ENCODE results near the gene TXNDC8. TPM values are rescaled to one million over a fixed set of nuclear protein-coding genes. Genes with fewer than 3 reads are reported as not detected.

TXNDC8 gene
- total RNA-seq, 1 donor from 2014 or later = not detected

- Histone ChIP-seq H3K36me3 (ENCODE audit: control insufficient read depth, insufficient read depth, low read length) (no peaks in the 10 kb centered on the region), H3K4me3 (ENCODE audit: low read depth, low read length) (no peak overlapping the region), H3K27me3 (ENCODE audit: control insufficient read depth, insufficient read depth, low read length) (no peaks in the 10 kb centered on the region)
- DNase-seq (ENCODE audit: low read depth) = no peak
- TF ChIP-seq CTCF (IDR thresholded peaks at IDR 0.05; ENCODE audit: insufficient read depth, low read length, poor library complexity, severe bottlenecking) = no peak
Observed at GRCh38 chr9:110290001-110290400, 47.7 kb downstream of the TXNDC8 start.

GRCh38 chr9:110288503-110288902 lies 49.2 kb downstream of the TXNDC8 start:
- H3K4me3 ChIP-seq (ENCODE audit: low read depth, low read length) = no peak overlapping the region
- no peaks in the 10 kb centered on the region for H3K36me3 ChIP-seq (ENCODE audit: control insufficient read depth, insufficient read depth, low read length)
- H3K27me3 ChIP-seq (ENCODE audit: control insufficient read depth, insufficient read depth, low read length) = no peaks in the 10 kb centered on the region
- DNase-seq (ENCODE audit: low read depth) = no peak
- no peak for TF ChIP-seq CTCF (IDR thresholded peaks at IDR 0.05; ENCODE audit: insufficient read depth, low read length, poor library complexity, severe bottlenecking)

GRCh38 chr9:110287289-110287680 lies 50.4 kb downstream of the TXNDC8 start:
- no peak for DNase-seq (ENCODE audit: low read depth)
- TF ChIP-seq CTCF (IDR thresholded peaks at IDR 0.05; ENCODE audit: insufficient read depth, low read length, poor library complexity, severe bottlenecking) = no peak
- no peaks in the 10 kb centered on the region for H3K36me3 ChIP-seq (ENCODE audit: control insufficient read depth, insufficient read depth, low read length)
- H3K4me3 ChIP-seq (ENCODE audit: low read depth, low read length) = no peak overlapping the region
- no peaks in the 10 kb centered on the region for H3K27me3 ChIP-seq (ENCODE audit: control insufficient read depth, insufficient read depth, low read length)

GRCh38 chr9:110284211-110284844 lies 53.3 kb downstream of the TXNDC8 start:
- Histone ChIP-seq H3K4me3 (ENCODE audit: low read depth, low read length) (no peak overlapping the region), H3K27me3 (ENCODE audit: control insufficient read depth, insufficient read depth, low read length) (no peaks in the 10 kb centered on the region), H3K36me3 (ENCODE audit: control insufficient read depth, insufficient read depth, low read length) (no peaks in the 10 kb centered on the region)
- DNase-seq (ENCODE audit: low read depth) = no peak
- TF ChIP-seq CTCF (IDR thresholded peaks at IDR 0.05; ENCODE audit: insufficient read depth, low read length, poor library complexity, severe bottlenecking) = no peak

- Histone ChIP-seq H3K36me3 (ENCODE audit: control insufficient read depth, insufficient read depth, low read length) (no peaks in the 10 kb centered on the region), H3K4me3 (ENCODE audit: low read depth, low read length) (no peak overlapping the region), H3K27me3 (ENCODE audit: control insufficient read depth, insufficient read depth, low read length) (no peaks in the 10 kb centered on the region)
- no peak for DNase-seq (ENCODE audit: low read depth)
- no peak for TF ChIP-seq CTCF (IDR thresholded peaks at IDR 0.05; ENCODE audit: insufficient read depth, low read length, poor library complexity, severe bottlenecking)
Observed at GRCh38 chr9:110283751-110284150, 53.9 kb downstream of the TXNDC8 start.

- no peak for DNase-seq (ENCODE audit: low read depth)
- H3K27me3 ChIP-seq (ENCODE audit: control insufficient read depth, insufficient read depth, low read length) = no peaks in the 10 kb centered on the region
- TF ChIP-seq CTCF (IDR thresholded peaks at IDR 0.05; ENCODE audit: insufficient read depth, low read length, poor library complexity, severe bottlenecking) = no peak
- H3K4me3 ChIP-seq (ENCODE audit: low read depth, low read length) = no peak overlapping the region
- H3K36me3 ChIP-seq (ENCODE audit: control insufficient read depth, insufficient read depth, low read length) = no peaks in the 10 kb centered on the region
Observed at GRCh38 chr9:110282739-110283081, 55.0 kb downstream of the TXNDC8 start.
